NCI-H2196 treated with DMSO at 0.1 percent for 48 hours (cell line): ENCODE results near the gene BRD3OS.

Experiments used
- DNase-seq: peaks from one replicate; lab custom pipeline; 2025; ENCODE audit not compliant: unreplicated experiment; lab: John Stamatoyannopoulos, UW

The BRD3OS gene, protein sequence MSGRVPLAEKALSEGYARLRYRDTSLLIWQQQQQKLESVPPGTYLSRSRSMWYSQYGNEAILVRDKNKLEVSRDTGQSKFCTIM

DNA sequence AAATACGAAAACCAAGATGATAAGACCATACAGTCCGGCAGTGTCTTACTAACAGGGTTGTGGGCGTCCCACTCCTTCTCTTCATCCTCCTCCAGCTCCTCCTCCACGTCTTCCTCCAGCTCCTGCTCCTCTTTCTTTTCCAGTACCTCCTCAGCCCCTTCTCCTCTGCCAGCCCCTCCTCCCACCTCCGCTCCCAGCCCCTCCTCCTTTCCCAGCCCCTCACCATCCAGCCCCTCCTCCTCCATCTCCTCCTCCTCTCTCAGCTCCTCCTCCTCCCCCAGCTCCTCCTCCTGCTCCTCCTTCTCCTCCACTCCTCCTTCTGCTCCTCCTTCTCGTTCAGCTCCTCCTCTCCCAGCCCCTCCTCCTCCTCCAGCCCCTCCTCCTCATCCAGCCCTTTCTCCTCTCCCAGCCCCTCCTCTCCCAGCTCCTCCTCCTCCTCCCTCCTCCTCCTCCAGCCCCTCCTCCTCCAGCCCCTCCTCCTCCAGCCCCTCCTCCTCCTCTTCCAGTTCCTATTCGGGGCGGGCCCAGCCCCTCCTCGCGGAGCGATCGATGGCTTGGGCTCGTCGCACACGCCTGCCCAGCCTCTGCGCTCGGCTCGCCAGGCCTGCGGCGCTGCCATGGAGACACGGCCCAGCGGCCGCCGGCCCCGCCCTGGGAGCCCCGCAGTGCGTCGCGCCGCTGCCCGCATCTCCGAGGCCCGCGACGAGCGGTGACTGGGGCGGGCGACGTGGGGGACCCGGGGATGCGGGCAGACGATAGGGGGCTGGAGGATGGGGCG, at the start of gene BRD3OS:
BRD3OS (plus strand) TSS at position 654 of the 778 bp plus-strand sequence. CDS start 1,267 bp downstream, outside the sequence.
- peak; percentile 93 for DNase-seq

DNA sequence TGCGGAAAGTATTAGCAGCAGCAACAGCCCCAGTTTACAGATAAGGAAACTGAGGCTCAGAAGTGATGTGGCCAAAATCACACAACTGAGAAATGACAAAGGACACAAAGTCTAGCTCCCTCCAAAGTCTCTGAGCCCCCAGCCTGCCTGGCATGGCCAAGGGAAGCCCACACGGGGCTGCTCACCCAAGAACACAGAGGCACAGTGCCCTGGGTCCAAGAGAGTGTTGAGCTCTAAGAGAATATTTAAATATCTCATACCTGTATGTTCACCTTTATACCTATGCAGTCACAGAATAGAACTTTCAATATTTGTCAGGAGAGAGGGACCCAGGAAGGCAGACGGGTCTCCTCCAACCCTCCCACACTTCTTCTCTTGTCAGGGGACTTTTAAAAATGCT, 49.8 kb upstream of the BRD3OS start:
- no peak for DNase-seq

DNA sequence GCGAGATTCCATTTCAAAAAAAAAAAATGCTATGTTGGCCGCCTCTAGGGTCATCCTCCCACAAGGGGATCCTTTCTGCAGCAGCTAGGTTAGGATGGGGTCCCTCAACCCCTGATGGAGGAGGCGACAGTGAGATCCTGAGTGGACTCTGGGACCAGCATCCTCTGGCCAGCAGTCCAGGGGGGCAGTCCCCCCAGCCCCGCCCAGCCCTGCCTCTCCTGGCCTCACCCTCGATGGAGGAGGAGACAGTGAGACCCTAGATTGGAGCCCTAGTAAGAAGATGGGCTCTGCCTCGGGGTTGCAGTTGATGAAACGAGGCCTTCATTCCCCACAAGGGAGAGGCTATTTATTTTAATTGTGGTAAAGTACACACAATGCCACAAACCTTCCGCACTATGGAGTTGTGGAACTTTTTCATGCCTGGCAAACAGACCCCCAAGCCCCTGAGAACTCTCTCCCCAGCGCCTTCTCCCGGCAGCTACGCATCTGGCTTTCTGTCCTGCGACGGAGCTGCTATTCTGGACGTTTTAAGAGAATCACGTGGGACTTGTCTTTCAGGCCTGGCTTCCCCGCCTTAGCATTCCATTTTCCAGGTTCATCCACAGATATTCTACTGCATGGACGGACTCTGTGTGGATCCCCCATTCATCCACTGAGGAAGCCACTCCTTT, 49.0 kb upstream of the BRD3OS start:
- no peak for DNase-seq

DNA sequence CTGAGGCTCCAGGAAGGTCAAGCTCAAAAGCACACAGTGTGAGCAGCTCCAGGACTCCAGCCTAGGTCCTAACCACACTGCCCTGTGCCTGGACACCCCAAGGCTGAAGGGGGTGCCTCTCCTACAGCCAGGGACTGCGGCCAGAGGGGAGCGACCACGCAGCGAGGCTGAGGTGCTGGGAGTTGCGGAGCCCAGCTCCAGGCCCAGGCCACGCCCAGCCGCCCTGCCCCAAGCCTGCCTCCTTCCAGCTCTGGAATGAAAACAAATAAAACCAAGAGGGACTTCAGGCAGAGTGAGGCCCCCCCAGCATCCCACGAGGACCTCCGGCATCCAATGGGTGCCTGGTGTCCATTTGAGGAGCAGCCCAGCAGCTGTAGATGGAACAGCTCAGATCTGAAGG, 48.4 kb upstream of the BRD3OS start:
- no peak for DNase-seq

DNA sequence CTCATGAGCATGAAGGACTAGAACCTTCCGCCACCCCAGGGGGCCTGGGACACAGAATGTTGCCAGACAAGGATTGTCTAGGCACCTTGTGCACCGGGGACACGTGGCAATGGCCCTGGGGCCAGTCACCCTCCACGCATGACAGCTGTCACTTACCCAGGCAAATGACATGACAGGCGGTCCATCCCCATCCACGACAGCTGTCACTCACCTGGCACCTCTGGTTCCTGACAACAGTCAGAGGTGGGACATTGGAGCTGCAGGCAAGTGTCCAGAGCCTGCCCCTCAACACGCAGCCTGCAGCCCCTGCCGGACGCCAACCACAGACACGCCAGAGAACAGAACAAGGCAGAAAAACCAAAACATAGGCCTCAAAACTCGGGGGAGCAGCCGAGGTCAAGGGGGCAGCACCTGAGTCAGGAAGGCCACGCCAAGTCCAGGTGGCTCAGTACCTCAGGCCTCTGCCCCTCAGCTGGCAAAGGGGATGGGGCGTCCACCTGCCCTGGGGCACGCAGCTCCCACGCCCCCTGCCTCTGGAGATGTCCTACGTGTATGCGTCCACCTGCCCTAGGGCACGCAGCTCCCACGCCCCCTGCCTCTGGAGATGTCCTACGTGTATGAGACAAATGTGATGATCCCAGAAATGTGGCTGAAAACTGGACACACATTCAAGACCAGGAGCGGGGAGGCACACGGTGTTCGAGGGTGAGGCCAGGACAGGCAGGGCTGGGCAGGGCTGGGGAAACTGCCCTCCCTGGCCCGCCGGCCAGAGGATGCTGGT, 47.7 kb upstream of the BRD3OS start:
- no peak for DNase-seq

DNA sequence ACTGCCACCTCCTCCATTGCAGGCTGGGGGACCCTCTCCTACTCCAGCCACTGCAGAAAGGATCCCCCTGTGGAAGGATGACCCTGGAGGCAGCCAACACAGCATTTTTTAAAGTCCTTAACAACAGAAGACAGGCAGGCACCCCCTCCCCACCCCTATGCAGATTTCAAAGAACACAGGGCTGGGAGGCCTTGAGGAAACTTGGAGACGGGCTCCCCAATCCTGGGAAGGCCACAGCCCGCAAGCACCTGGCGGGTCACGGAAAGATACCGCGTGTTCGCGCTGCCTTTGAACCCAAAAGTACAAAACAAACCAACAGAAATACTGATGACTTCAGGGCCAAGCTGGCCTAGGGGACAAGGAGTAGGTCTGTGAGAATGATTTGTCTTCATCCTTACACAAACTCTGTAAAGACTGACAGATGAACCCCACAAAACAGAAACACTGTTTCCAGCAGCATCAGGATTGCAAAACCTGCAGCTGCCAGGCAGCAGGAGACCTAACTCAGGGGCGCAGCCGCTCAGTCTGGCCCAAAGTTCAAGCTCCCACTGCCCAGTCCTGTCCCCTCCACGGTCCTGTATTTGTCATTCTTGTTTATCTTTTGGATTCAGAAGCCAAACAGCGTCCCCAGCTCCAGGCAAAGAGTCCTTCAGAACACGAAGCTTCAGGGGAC, 46.9 kb upstream of the BRD3OS start:
- no peak for DNase-seq

DNA sequence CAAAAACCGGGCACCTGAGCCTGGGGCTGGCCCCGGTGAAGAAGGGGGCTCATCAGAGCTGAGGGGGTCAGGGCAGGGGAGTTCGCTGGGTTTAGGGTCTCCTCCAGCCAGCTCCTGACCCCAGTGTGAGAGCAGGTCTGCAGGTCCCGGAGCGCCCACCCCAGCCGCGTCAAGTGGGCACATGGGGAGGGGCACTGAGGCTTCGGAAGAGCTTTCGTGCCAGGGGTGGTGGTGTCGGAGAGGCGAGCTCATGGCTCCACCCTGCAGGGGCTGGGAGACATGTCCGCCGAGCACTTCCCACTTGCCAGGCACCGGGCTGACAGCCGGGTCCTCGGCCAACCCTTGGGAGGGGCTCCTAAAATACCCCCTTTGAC, 46.4 kb upstream of the BRD3OS start:
- DNase-seq: no peak

DNA sequence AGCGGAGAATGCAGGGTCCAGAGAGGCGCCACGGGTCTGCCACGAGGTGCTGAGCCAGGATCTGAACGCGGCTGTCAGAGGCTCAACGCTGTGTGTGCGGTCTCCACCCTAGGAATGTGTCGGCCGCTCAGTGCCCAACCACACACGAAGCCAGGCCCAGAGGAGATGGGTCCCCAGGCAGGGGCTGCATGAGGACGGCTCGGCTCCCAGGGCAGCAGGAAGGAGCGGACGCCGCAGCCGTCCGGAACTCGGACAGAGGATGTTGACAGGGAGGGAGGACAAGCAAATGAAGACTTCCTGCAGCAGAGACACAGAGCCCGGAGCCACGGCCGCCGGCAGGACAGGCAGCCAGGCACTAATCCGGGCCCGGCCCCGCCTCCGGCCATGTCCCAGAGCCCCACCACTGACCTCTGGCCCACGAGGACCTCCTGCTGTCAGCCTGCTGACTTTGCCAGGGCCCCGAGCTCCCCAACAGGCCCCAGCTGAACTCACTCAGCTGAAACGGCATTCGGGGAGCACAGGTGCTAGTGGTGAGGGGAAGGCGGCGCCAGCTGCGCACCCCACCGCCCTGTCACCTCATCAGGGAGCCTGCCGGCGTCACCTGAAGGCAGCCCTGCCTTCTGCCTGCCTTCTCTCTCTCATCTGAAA, 45.9 kb upstream of the BRD3OS start:
- no peak for DNase-seq

DNA sequence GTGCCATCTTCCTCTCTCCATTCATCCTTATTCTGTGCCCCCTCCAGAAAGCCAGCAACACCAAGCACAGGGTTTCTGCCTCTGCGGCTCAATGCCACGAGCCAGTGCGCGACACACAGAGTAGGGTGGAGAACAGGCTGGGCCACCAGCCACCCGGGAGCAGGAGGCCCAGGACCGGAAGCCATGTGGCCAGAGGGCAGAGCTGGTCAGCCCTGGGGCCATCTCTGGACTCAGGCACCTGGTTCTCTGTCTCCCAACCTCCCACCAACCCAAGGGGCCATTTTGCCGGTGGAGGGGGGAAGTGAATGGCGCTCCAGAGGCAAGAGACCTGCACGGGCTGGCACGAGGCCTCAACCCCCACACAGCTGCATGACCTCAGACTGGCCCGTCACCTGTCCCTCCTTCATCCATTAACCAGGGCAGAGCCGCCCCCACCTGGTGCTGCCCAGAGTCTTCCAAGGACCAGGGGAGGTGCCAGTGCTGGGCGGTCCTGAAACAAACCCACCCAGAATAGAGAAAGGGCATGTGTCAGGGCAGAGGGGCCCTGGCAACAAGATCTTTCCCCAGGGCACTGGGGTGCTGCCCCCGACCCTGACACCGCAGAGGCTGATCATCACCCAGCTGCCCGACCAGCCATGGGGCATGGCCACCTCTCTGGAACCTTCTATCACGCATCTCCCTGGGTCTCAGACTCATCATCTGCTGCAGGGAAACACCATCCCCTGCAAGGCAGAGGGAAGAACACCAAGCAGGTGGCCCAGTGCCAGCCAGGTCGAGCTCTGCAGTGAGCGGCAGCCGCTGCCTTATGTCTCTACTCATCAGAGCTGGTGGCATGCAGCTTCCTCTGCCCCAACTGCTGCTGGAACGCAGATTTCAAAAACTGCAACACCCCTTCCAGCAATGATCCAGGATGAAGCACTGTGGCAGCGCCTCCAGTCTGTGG, 45.1 kb upstream of the BRD3OS start:
- DNase-seq: no peak

DNA sequence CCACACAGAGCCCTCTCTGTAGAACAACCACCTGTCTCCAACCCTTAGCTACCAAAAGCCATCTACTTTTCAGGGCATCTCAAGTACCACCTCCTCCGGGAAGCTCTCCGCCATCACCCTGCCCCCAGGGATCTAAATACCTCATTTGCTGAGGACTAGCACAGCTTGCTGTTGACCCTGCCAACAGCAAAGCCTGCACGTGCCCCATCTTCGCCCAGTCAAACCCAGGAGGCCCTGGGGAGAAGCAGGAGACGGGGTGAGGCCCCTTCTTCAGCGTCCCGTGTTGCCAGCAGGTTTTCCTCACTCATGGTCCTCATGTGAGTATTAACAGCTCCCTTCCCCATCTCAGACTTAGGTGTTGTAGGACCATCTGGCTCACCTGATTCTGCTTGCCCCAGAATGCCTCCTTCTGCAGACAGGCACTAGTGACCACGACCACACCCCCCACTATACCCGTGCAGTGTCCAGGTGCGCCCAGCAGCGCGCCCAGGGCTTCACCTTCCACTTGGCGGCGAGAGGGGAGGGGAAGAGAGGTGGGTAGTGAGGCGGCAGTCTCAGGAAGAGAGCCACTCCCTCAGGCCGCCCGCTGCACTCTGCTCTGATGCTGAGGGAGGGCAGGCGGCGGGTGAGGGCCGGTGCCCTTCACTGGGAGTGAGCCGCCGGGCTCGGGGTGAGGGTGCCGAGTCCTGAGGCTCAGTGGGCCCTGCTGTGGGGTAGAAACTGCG, 44.3 kb upstream of the BRD3OS start:
- no peak for DNase-seq

DNA sequence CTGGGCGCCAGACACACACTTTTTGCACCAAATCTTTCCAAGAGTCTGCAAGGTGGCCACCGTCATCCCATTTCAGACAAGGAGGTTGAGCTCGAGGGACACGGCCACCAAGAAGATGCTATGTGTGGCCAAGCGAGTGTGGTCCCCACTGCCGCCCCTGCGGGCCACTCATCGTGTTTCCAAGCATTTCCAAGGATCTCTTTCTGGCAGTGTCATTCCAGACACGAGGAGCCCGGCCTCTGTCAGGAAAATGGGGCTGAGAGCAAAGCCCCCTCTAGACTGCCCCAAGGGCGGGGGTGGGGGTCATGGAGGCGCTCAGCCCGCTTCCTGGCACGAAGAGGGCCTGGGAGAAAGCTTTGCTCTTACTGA, 43.7 kb upstream of the BRD3OS start:
- no peak for DNase-seq

DNA sequence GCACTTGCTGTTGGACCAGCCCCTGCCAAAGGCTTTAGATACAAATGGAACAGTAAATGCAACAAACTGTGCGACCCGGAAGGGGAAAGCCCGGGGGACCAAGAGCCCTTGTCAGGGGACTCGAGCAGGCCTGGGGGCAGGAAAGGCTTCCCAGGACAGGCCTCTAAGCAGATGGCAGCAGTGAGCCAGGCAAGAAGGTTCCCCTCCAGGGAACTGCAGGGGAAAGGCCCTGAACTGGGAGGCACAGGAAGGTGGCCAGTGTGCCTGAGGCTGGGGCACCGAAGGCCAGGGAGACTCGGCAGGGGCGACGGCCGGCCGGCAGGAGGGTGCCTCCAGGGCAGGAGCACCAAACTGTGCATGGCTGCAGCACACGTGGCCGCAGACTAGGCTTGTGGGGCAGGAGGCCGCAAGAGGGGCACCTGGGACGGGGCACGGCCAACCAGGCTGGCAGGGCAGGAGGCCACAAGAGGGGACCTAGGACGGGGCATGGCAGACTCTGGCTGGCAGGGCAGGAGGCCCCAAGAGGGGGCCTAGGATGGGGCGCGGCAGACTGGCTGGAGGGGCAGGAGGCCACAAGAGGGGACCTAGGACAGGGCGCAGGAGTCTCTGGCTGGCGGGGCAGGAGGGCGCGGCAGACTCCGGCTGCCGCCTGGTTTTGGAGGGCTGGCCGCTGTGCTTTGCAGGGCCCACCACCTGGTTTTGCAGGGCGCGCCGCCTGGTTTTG, 43.2 kb upstream of the BRD3OS start:
- no peak for DNase-seq

DNA sequence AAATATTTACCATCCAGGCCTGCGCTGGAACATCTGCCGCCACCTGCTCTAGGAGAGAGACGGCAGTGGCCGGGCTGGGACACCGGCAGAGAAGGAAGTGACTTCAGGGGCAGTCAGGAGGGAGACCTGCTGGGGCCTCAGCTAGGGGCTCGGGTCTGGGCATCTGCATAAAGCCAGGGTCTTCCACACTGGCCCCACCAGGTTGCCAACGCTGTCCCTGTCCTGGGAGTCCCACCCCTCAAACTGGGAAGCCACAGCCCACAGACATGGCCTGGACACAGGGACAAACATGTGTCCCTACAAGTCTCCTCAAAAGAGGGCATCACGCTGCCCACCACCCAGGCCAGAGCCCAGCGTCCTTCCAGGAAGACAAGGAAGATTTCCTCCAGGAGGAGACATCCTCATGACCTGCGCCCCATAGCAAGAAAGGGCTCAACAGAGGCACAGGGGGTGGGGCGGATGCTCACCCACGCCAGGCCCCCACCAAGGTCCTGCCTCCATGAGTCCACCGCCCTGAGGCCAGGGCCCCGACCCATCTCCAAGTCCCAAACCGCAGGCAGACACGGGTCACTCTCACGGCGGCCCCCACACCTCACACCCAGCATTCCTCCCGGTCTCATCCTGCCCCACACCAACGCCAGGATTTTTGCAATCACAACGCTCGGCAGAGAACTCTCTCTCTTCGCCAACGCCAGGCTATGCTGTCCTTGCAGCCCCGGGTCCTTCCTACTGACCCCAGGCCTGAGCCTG, 42.1 kb upstream of the BRD3OS start:
- DNase-seq: no peak

DNA sequence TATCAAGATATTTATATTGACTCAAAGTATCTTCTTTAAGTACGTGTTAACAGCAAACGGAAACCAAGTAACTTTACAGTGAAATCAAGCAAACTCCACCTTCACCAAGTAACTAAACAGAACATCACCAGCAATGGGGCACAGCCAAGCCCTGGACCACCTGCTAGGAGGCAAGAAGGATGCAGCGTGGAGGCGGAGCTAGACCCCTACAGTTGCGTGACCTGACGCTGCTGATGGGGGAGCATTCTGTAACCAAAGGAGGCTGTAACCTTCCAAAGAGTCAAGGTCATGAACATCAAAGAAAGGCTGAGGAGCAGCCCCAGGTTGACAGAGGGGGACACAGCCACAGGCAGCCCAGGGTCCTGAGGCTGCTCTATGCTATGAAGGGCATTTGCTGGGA, 39.2 kb upstream of the BRD3OS start:
- no peak for DNase-seq

DNA sequence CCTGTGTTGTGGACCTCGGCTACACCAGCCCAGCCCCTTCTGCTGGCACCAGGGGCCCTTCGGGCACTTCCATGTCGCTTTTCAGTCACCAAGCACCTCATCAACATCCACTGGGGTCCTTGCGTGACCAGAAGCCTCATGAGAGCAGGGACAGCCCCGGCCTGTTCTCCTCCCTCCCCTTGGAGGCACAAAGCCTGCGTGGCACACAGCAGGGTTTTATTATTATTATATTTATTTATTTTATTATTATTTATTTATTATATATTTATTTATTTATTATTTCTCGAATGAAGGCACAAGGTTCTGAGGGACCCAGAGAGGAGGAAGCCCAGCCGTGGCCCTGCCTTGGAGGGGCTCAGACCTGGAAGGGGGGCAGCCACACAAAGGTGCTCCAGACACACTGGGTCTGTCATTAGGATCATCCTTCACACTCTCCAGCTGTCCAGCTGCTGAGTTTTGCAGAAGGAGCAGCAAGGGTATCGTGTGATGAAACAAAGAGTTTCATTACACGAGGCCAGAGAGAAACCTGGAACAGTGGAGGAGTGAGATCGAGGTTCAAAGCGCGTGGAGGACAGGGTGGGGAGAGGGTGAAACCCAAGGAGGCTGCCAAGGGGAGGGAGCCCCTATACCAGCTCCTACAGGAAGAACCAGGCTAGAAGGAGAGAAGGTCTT, 38.4 kb upstream of the BRD3OS start:
- no peak for DNase-seq

DNA sequence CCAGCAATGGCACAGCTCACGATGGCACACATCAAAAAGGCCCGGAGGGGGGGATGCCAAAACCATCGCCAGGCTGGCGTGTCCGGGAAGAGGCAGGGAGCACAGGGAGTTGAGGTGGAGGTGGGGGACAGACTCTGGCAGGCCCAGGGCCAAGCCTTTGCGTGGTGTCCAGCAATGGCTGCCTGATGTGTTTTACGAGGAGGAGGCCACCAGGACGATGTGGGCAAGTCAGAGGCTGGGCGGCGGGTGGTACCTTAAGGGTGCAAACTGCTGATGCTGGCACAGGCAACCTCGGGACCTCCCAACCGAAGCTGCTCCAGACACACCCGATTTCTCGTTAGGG, 37.9 kb upstream of the BRD3OS start:
- DNase-seq: no peak

DNA sequence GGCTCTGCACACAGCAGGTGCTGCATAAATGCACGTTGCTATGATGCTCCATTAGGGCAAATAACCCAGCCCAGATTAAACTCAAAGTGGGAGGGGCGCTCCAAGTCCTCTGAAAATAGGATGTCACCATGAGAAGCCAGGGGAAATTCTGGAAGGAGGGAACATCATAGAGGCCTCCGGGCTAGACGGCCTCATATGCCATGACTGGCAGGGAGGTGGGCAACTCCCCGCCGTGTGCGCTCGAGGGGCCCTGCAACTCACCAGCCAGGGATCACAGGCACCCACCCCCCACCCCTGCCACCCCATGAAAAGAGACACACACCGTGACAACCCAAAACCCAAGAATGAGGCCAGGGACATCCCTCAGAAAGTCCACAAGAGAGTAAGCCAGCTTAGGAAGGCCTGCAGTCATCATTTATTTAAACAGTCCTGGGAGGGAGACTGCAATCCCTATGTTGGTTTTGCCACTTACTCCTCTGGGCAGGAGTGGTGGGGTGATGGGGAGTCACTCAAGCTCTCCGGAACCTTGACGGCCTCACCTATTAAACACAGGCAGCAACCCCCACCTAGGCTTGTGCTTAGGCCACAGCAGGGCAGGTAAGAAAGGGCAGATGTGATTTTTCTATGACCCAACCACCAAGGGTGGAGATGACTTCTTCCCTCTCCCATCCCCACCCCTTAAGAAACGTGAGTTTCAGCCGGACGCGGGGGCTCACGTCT, 37.2 kb upstream of the BRD3OS start:
- no peak for DNase-seq
